ENCODE results near the gene PAX2.

- TF ChIP-seq CTCF (conservative IDR thresholded peaks at IDR 0.05; ENCODE audit: low read depth, low read length) (no peak), EZH2 (IDR thresholded peaks at IDR 0.05; ENCODE audit: borderline replicate concordance, low read depth, low read length, poor library complexity, severe bottlenecking) (no peak)
Measured at GRCh38 chr10:100766693-100767421, 21.5 kb downstream of the PAX2 start.
